ENCODE data around the gene RSF1.

DNA sequence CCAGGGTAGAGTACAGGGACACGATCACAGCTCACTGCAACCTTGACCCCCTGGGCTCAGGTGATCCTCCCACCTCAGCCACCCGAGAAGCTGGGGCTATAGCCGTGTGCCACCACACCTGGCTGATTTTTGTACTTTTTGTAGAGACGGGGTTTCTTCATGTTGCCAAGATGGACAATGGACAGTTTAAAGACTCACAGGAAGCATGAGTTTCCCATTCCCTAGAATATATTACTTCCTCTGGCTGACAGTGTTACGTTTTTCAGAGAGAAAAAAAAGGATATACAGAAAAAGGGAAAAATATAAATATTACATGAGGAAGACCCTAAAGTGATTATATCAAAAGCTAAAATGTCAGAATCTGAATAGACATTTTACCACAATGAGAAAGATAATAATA, 72.3 kb downstream of the RSF1 start:
- TF ChIP-seq, protein P1, sequence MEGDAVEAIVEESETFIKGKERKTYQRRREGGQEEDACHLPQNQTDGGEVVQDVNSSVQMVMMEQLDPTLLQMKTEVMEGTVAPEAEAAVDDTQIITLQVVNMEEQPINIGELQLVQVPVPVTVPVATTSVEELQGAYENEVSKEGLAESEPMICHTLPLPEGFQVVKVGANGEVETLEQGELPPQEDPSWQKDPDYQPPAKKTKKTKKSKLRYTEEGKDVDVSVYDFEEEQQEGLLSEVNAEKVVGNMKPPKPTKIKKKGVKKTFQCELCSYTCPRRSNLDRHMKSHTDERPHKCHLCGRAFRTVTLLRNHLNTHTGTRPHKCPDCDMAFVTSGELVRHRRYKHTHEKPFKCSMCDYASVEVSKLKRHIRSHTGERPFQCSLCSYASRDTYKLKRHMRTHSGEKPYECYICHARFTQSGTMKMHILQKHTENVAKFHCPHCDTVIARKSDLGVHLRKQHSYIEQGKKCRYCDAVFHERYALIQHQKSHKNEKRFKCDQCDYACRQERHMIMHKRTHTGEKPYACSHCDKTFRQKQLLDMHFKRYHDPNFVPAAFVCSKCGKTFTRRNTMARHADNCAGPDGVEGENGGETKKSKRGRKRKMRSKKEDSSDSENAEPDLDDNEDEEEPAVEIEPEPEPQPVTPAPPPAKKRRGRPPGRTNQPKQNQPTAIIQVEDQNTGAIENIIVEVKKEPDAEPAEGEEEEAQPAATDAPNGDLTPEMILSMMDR (IDR thresholded peaks at IDR 0.05), result no peak
- TF ChIP-seq POLR2AphosphoS5 (IDR thresholded peaks at IDR 0.05; ENCODE audit: low read depth, low read length), result no peak
- TF ChIP-seq, protein P2, sequence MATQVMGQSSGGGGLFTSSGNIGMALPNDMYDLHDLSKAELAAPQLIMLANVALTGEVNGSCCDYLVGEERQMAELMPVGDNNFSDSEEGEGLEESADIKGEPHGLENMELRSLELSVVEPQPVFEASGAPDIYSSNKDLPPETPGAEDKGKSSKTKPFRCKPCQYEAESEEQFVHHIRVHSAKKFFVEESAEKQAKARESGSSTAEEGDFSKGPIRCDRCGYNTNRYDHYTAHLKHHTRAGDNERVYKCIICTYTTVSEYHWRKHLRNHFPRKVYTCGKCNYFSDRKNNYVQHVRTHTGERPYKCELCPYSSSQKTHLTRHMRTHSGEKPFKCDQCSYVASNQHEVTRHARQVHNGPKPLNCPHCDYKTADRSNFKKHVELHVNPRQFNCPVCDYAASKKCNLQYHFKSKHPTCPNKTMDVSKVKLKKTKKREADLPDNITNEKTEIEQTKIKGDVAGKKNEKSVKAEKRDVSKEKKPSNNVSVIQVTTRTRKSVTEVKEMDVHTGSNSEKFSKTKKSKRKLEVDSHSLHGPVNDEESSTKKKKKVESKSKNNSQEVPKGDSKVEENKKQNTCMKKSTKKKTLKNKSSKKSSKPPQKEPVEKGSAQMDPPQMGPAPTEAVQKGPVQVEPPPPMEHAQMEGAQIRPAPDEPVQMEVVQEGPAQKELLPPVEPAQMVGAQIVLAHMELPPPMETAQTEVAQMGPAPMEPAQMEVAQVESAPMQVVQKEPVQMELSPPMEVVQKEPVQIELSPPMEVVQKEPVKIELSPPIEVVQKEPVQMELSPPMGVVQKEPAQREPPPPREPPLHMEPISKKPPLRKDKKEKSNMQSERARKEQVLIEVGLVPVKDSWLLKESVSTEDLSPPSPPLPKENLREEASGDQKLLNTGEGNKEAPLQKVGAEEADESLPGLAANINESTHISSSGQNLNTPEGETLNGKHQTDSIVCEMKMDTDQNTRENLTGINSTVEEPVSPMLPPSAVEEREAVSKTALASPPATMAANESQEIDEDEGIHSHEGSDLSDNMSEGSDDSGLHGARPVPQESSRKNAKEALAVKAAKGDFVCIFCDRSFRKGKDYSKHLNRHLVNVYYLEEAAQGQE (IDR thresholded peaks at IDR 0.05; ENCODE audit: insufficient read depth in 1 of 2, low read depth in 2 of 2, low read length in 1 of 2), result no peak

Data from Panc1 (cell line).